Kidney epithelial cell (primary cell): ENCODE data around the gene ATP5MG. TPM values are rescaled to one million over a fixed set of nuclear protein-coding genes. Genes with fewer than 3 reads are reported as not detected.

ENCODE experiments used
- DNase-seq: peaks from one replicate; pipeline ENCODE4 v3.0.0-alpha.2; 2010; ENCODE audit warnings: low read depth
- H3K27me3 ChIP-seq: 2 replicates; pipeline ENCODE4 v1.6.0; 2011; ENCODE audit warnings: low read length; ENCODE audit not compliant: control insufficient read depth, insufficient read depth
- H3K36me3 ChIP-seq: 2 replicates; pipeline ENCODE4 v1.5.1; 2011; ENCODE audit warnings: low read length; ENCODE audit not compliant: control insufficient read depth, insufficient read depth
- H3K4me3 ChIP-seq: 2 replicates; pipeline ENCODE4 v1.5.1; 2011; ENCODE audit warnings: low read depth, mild to moderate bottlenecking, control low read depth, low read length
- total RNA-seq: library from RNA; depleted of rRNA; stranded (reverse); fragments of >200 nt; gene quantifications from 2 replicates; pipeline ENCODE4 v1.2.3, GENCODE V29; 2015
- TF ChIP-seq, protein P1 (sequence below): IDR thresholded peaks from 2 replicates; pipeline ENCODE4 v1.5.1; 2011; ENCODE audit warnings: mild to moderate bottlenecking, moderate library complexity, low read length, control low read depth, inconsistent platforms; ENCODE audit not compliant: insufficient read depth, poor library complexity, severe bottlenecking

Gene ATP5MG
- total RNA-seq, 1 donor from 2014 or later = 52.7 TPM

DNA sequence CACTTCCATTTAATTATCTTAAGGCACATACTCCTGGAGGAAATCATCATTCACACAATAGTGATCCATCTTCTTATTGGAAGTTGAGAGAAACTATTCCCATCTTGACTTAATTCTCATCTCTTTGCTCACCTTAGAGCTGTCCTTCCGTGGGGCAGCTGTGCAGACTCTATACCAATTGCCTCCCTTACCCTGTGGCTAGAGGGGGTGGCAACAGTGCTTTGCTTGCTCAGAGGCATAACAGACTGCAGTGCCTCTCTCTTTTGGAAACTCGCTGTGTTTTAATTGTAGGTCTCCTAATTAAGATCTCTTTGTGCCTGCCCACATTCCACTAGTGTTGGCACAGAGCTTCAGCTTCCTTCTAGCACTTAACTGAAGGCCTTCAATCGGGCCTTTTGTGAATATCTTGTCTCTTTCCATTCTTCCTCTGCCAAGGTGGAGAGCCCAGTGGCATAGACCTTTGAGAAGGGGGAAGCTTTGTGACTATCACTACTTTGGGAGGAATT, 40.4 kb downstream of the ATP5MG start:
- no peaks in the 10 kb centered on the region for H3K27me3 ChIP-seq
- H3K4me3 ChIP-seq = no peak overlapping the region
- no peaks in the 10 kb centered on the region for H3K36me3 ChIP-seq
- TF ChIP-seq, protein P1, sequence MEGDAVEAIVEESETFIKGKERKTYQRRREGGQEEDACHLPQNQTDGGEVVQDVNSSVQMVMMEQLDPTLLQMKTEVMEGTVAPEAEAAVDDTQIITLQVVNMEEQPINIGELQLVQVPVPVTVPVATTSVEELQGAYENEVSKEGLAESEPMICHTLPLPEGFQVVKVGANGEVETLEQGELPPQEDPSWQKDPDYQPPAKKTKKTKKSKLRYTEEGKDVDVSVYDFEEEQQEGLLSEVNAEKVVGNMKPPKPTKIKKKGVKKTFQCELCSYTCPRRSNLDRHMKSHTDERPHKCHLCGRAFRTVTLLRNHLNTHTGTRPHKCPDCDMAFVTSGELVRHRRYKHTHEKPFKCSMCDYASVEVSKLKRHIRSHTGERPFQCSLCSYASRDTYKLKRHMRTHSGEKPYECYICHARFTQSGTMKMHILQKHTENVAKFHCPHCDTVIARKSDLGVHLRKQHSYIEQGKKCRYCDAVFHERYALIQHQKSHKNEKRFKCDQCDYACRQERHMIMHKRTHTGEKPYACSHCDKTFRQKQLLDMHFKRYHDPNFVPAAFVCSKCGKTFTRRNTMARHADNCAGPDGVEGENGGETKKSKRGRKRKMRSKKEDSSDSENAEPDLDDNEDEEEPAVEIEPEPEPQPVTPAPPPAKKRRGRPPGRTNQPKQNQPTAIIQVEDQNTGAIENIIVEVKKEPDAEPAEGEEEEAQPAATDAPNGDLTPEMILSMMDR = no peak
- DNase-seq = no peak

DNA sequence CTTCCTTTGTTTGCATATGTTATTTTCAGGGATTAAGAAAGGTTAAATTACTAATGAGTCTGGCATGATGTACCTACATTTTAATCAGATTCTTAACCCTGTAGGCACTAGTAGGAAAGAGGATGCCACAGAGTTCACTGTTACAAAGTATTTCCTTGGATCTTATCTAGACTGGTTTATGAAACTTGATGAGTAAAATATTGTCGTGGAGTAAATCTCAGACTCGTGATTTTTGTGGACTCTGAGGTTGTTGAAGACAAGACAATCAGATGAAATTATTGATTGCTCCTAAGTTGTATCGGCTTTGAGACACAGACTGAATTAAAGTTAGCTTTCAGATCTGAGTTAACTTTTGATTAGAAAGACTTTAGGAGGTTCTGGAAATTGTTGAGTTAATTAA, 40.9 kb downstream of the ATP5MG start:
- Histone ChIP-seq H3K36me3 (no peaks in the 10 kb centered on the region), H3K4me3 (no peak overlapping the region), H3K27me3 (no peaks in the 10 kb centered on the region)
- DNase-seq = no peak
- TF ChIP-seq, protein P1 = no peak

DNA sequence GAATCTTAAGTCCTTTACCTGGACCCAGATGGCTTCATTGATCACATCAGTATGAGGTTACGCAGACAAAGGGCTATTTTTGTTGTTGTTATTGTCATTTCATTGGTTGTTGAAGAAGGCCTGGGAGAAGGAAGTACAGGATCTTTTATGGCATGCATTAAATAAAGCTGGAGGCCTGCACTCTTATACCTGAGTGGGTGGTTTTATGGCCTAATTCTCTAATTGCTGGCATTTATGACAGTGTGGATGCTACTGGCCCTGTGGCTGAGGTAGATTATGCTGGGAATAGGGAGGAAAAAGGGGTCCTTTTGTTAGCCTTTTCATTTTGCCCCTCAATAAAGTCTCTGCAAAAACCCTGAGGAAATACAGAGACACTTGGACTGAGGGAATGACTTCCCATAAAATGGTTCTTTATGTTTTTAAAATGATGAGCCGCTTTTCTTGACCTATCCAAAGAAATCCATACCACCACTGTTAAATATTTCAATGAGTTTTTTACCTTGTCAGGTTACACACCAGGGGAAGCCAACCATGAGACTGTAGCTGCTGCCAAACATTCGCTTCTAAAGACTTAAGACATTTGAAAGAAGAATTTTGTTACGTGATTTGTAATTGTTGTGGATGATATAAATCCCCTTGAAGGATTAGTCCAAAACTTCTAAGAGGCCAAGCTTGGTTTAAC, 41.6 kb downstream of the ATP5MG start:
- DNase-seq = no peak
- Histone ChIP-seq H3K36me3 (no peaks in the 10 kb centered on the region), H3K27me3 (no peaks in the 10 kb centered on the region), H3K4me3 (no peak overlapping the region)
- TF ChIP-seq, protein P1 = no peak

DNA sequence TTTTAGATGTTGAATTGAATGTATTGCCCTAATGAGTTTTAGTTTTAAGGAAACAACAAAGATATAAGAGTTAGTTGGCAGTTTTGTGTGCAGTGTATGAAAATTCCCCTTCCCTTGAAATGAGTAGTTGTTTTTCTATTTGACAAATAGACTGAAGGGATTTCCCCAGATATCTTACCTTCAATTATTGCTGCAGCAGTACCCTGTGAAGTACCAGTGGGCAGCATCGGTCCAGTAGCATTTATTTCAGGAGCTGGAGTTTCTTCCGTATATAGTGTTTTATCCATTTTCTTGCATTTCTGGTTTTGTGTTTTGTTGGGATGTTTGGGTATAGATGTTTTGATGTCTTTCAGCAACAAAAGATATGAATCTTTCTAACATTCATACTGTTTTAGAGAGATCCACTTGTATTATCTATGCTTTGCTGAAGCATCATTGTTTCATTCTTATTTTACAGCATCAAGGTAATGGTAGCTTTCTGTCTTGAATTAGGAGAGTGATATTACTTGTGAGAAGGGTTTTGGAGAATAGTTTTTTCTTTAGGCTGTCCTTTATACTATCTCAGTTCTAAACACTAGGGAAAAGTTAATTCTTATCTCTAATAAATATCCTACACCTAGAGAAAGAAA, 42.3 kb downstream of the ATP5MG start:
- Histone ChIP-seq H3K27me3 (no peaks in the 10 kb centered on the region), H3K4me3 (no peak overlapping the region), H3K36me3 (no peaks in the 10 kb centered on the region)
- no peak for DNase-seq
- TF ChIP-seq, protein P1 = no peak

DNA sequence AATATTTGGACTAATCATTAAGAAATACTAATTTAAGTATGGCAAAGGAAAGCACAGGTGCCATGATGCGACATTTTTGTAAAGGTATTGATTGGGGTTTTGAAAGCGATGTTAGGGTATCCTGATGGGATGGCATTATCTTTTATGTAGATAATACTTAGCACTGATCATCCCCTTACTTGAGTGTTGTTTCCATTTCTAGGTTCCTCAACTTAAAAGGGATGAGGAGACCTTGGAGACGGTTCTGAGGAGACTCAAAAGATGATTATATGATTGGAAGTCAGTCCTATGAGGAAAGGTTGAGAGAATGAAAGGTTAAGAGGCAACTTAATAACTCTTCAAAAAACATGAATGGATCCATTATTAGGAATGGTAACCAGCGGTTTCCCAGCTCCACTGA, 46.0 kb downstream of the ATP5MG start:
- TF ChIP-seq, protein P1 = no peak
- no peak overlapping the region for H3K4me3 ChIP-seq
- DNase-seq = no peak

More for the DNA sequence above, 46.0 kb downstream of the ATP5MG start:
- H3K27me3 ChIP-seq = no peaks in the 10 kb centered on the region
- H3K36me3 ChIP-seq = no peaks in the 10 kb centered on the region
